Adrenal gland (tissue), 5 donors: ENCODE measurements around the gene RBM11.

Experiments used
- POLR2A ChIP-seq, 2 donors: fragments of 450-650 bp; IDR thresholded peaks; one replicate each; pipeline ENCODE4 v1.6.1; 2017; ENCODE audit warnings: antibody characterized with exemption in 2 of 2, mild to moderate bottlenecking in 2 of 2, moderate library complexity in 1 of 2
- TF ChIP-seq, protein P1 (sequence below), 6 experiments: fragments of 450-650 bp in 4 of 6; fragments of 200-600 bp in 2 of 6; sonication (generic) in 1 of 6; IDR thresholded peaks; 1 replicate in 5 of 6; 2 replicates in 1 of 6; pipeline versions ENCODE4 v1.5.1 to v1.8.0; 2016 to 2021; ENCODE audit warnings: antibody characterized with exemption in 6 of 6, mild to moderate bottlenecking in 2 of 6, moderate library complexity in 1 of 6
- donor health status: DM: no; HTN: no; CAD: no.

- TF ChIP-seq, protein P1, sequence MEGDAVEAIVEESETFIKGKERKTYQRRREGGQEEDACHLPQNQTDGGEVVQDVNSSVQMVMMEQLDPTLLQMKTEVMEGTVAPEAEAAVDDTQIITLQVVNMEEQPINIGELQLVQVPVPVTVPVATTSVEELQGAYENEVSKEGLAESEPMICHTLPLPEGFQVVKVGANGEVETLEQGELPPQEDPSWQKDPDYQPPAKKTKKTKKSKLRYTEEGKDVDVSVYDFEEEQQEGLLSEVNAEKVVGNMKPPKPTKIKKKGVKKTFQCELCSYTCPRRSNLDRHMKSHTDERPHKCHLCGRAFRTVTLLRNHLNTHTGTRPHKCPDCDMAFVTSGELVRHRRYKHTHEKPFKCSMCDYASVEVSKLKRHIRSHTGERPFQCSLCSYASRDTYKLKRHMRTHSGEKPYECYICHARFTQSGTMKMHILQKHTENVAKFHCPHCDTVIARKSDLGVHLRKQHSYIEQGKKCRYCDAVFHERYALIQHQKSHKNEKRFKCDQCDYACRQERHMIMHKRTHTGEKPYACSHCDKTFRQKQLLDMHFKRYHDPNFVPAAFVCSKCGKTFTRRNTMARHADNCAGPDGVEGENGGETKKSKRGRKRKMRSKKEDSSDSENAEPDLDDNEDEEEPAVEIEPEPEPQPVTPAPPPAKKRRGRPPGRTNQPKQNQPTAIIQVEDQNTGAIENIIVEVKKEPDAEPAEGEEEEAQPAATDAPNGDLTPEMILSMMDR (IDR thresholded peaks at IDR 0.05) = no peak
- TF ChIP-seq POLR2A (IDR thresholded peaks at IDR 0.05) = no peak
Measured at GRCh38 chr21:14273736-14274538, 58.0 kb downstream of the RBM11 start.
